Body of pancreas (tissue), 4 donors: ENCODE data around the gene TEX28. TPM values are rescaled to one million over a fixed set of nuclear protein-coding genes. Genes with fewer than 3 reads are reported as not detected.
"Not testable (repeated sequence)": the region's sequence is repeated elsewhere in the genome, so short reads cannot be mapped to it uniquely, and the experiment has no call there.

Experiments
- ATAC-seq: fragments of 150-250 bp; one replicate; pipeline ENCODE4 v1.9.1; 2016
- DNase-seq, 4 donors: peaks; one replicate each; pipeline ENCODE4 v3.0.0-alpha.2; 2019
- H3K27ac ChIP-seq, 4 donors: fragments of 200-600 bp; sonication (generic); 1 replicate in 3 of 4; 2 replicates in 1 of 4; pipeline versions ENCODE4 v1.5.1 to v1.6.1; 2016 to 2019; ENCODE audit warnings: mild to moderate bottlenecking in 1 of 4, mixed read lengths in 1 of 4, moderate library complexity in 1 of 4
- H3K27me3 ChIP-seq, 2 donors: fragments of 200-600 bp; sonication (generic); one replicate each; pipeline ENCODE4 v1.6.0; 2016; ENCODE audit warnings: mild to moderate bottlenecking in 1 of 2
- H3K36me3 ChIP-seq, 2 donors: fragments of 200-600 bp; sonication (generic); replicated peaks in 1 of 2; 2 replicates each; pipeline ENCODE4 v1.5.1; 2016; ENCODE audit warnings: low read depth in 2 of 2; ENCODE audit not compliant: insufficient read depth in 1 of 2
- H3K4me1 ChIP-seq: fragments of 200-600 bp; sonication (generic); one replicate; pipeline ENCODE4 v1.6.0; 2016
- H3K4me3 ChIP-seq, 2 donors: fragments of 200-600 bp; sonication (generic); 1 replicate in 1 of 2; 2 replicates in 1 of 2; pipeline ENCODE4 v1.5.1; 2016 to 2019
- H3K9me3 ChIP-seq, 3 donors: fragments of 200-600 bp; sonication (generic); 1 replicate in 2 of 3; 2 replicates in 1 of 3; pipeline ENCODE4 v1.5.1; 2016
- POLR2A ChIP-seq, 3 donors: fragments of 450-650 bp; IDR thresholded peaks; one replicate each; pipeline ENCODE4 v1.6.1; 2016; ENCODE audit warnings: antibody characterized with exemption in 3 of 3, mild to moderate bottlenecking in 2 of 3
- WGBS, 2 donors: methylation state at CpG; one replicate each; pipeline ENCODE4 v1.1.5; 2017; 5-methylcytosine and 5-hydroxymethylcytosine counted together
- intact Hi-C: fragments of 100-400 bp; cut with DNase I; formaldehyde crosslinking; loops from one replicate; pipeline ENCODE4 v1.15.1; 2023
- total RNA-seq, 2 donors: library from RNA; depleted of rRNA; stranded (reverse); fragments of >200 nt; gene quantifications; one replicate each; pipeline ENCODE4 v1.1.0, GENCODE V29; 2016
- TF ChIP-seq, protein P1 (sequence below), 7 experiments: fragments of 450-650 bp in 4 of 7; fragments of 200-600 bp in 3 of 7; sonication (generic) in 3 of 7; IDR thresholded peaks; one replicate each; pipeline ENCODE4 v1.5.1; 2016 to 2019; ENCODE audit warnings: antibody characterized with exemption in 7 of 7

TEX28 gene
- total RNA-seq, 2 donors from 2014 or later = not detected

DNA sequence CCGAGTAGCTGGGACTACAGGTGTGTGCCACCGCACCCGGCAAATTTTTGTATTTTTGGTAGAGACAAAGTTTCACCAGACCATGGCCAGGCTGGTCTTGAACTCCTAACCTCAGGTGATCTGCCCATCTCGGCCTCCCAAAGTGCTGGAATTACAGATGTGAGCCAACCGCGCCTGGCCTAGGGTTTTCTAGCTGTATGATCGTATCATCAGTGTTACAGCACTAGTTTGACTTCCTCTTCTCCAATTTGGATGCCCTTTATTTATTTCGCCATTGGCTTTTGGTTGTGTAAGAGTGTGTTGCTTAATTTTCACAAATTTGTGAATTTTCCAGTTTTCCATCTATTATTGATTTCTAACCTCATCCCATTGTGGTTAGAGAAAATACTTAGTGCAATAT is 5.9 kb upstream of the TEX28 start:
- DNase-seq (no peak), ATAC-seq (no peak)
- H3K4me1 ChIP-seq = no peaks in the 10 kb centered on the region
- intact Hi-C loops = no loop called here
- no peaks in the 10 kb centered on the region for H3K9me3 ChIP-seq
- no peaks in the 10 kb centered on the region for H3K27me3 ChIP-seq
- no peak overlapping the region for H3K27ac ChIP-seq
- no peaks in the 10 kb centered on the region for H3K36me3 ChIP-seq
- no peak overlapping the region for H3K4me3 ChIP-seq
- TF ChIP-seq, protein P1, sequence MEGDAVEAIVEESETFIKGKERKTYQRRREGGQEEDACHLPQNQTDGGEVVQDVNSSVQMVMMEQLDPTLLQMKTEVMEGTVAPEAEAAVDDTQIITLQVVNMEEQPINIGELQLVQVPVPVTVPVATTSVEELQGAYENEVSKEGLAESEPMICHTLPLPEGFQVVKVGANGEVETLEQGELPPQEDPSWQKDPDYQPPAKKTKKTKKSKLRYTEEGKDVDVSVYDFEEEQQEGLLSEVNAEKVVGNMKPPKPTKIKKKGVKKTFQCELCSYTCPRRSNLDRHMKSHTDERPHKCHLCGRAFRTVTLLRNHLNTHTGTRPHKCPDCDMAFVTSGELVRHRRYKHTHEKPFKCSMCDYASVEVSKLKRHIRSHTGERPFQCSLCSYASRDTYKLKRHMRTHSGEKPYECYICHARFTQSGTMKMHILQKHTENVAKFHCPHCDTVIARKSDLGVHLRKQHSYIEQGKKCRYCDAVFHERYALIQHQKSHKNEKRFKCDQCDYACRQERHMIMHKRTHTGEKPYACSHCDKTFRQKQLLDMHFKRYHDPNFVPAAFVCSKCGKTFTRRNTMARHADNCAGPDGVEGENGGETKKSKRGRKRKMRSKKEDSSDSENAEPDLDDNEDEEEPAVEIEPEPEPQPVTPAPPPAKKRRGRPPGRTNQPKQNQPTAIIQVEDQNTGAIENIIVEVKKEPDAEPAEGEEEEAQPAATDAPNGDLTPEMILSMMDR (IDR thresholded peaks at IDR 0.05) = no peak
- no peak for TF ChIP-seq POLR2A (IDR thresholded peaks at IDR 0.05)
- WGBS, 2 donors = 59 to 94% methylated on average over 2 to 6 of the region's 8 CpGs

DNA sequence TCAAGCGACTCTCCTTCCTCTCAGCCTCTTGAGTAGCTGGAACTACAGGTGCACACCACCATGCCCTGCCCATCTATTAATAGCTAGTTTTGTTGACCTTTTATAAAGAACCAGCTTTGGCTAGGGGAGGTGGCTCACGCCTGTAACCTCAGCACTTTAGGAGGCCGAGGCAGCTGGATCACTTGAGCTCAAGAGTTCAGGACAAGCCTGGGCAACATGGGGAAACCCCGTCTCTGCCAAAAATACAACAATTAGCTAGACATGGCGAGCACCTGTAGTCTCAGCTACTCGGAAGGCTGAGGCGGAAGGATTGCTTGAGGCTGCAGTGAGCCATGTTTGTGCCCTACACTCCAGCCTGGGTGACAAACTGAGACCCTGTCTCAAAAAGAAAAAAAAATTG is 3.4 kb upstream of the TEX28 start:
- ATAC-seq (no peak), DNase-seq (no peak)
- Histone ChIP-seq H3K27ac (no peak overlapping the region), H3K4me1 (no peaks in the 10 kb centered on the region), H3K4me3 (no peak overlapping the region), H3K36me3 (no peaks in the 10 kb centered on the region), H3K27me3 (no peaks in the 10 kb centered on the region), H3K9me3 (no peaks in the 10 kb centered on the region)
- no peak for TF ChIP-seq POLR2A (IDR thresholded peaks at IDR 0.05)
- TF ChIP-seq, protein P1 (IDR thresholded peaks at IDR 0.05) = no peak
- 68 to 100% methylated on average over 1 to 6 of the region's 7 CpGs for WGBS, 2 donors
- intact Hi-C loops = no loop called here

DNA sequence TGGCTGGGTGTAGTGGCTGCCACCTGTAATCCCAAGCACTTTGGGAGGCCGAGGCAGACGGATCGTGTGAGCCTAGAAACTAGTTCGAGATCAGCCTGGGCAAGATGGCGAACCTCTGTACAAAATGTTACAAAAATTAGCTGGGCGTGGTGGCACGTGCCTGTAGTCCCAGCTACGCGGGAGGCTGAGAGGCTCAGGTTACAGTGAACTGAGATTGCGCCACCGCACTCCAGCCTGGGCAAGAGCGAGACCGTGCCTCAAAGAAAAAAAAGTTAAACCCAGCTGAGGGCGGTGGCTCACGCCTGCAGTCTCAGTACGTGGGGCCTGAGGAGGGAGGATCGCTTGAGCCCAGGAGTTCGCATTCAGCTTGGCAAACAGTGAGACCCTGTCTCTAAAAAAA is 1.8 kb upstream of the TEX28 start:
- DNase-seq (no peak), ATAC-seq (no peak)
- no peaks in the 10 kb centered on the region for H3K27me3 ChIP-seq
- intact Hi-C loops = no loop called here
- H3K4me3 ChIP-seq = no peak overlapping the region
- H3K9me3 ChIP-seq = no peaks in the 10 kb centered on the region
- no peak overlapping the region for H3K27ac ChIP-seq
- H3K36me3 ChIP-seq = no peaks in the 10 kb centered on the region
- 84 to 85% methylated on average over 13 to 17 of the region's 18 CpGs for WGBS, 2 donors
- H3K4me1 ChIP-seq = no peaks in the 10 kb centered on the region
- TF ChIP-seq, protein P1 (IDR thresholded peaks at IDR 0.05) = no peak
- no peak for TF ChIP-seq POLR2A (IDR thresholded peaks at IDR 0.05)

DNA sequence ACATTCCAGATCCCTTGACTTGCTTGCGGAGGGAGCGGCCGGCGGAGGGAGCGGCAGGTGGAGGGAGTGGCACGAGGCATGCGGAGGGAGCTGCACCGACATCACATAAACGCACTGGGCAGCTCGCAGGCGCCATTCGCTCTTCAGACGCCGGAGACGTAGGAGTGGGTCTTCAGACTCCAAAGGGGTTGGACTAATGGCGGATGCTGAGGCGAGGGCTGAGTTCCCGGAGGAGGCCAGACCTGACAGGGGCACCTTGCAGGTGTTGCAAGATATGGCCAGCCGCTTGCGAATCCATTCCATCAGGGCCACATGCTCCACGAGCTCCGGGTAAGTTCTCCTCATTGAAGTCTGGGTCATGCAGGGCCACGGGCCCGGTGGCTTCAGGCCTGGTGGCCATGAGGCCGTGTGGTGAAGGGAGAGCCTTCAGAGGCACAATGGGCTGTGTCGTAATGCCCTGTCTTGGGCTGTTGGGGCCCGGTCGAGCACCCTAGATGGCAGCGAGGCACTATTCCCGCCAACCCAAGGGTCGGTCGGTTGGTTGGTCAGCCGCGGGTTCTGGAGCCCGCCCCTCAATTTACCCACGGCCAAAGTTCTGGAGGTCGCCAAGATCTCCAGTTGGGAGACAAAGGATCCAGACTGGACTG is 863 bp upstream of the TEX28 start, which contains the start of gene TKTL1:
TKTL1 (plus strand) TSS at position 132 of the 647 bp plus-strand sequence; CDS start at position 197, 65 bp downstream.
- no peaks in the 10 kb centered on the region for H3K4me1 ChIP-seq
- DNase-seq = no peak
- H3K36me3 ChIP-seq = no peaks in the 10 kb centered on the region
- intact Hi-C loops = no loop called here
- TF ChIP-seq, protein P1 (IDR thresholded peaks at IDR 0.05) = no peak
- no peak for TF ChIP-seq POLR2A (IDR thresholded peaks at IDR 0.05)
- H3K9me3 ChIP-seq = no peaks in the 10 kb centered on the region
- WGBS, 2 donors = 92 to 93% methylated on average over 8 to 29 of the region's 37 CpGs
- no peak for ATAC-seq
- no peak within 1 kb of the TSS for H3K4me3 ChIP-seq
- H3K27me3 ChIP-seq = no peaks in the 10 kb centered on the region
- no peak within 1 kb of the TSS for H3K27ac ChIP-seq

DNA sequence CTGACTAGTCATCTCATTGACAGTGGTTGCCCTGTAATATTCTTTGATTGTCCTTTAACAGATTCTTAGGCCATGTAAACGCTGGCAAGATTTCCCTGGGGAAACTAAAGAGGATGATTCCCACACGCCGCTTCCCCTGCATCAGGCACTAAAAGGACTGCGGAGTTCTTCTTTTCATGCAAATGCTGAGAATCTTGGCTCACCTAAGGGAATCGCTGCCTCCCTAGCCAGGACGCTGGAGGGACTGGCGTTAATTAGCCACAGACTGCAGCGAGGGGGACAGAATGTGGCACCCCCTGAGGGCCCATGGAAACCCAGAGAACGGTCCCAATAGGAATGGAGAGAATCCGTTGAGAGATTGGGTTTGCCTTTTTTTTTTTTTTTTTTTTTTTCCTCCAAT is 8.5 kb downstream of the TEX28 start:
- H3K27ac ChIP-seq, intact Hi-C loops, H3K36me3 ChIP-seq, H3K4me3 ChIP-seq, H3K4me1 ChIP-seq, H3K9me3 ChIP-seq, ATAC-seq, DNase-seq, H3K27me3 ChIP-seq: not testable (repeated sequence)
- WGBS, 2 donors = no CpG with 5 or more reads among the region's 10 CpGs

DNA sequence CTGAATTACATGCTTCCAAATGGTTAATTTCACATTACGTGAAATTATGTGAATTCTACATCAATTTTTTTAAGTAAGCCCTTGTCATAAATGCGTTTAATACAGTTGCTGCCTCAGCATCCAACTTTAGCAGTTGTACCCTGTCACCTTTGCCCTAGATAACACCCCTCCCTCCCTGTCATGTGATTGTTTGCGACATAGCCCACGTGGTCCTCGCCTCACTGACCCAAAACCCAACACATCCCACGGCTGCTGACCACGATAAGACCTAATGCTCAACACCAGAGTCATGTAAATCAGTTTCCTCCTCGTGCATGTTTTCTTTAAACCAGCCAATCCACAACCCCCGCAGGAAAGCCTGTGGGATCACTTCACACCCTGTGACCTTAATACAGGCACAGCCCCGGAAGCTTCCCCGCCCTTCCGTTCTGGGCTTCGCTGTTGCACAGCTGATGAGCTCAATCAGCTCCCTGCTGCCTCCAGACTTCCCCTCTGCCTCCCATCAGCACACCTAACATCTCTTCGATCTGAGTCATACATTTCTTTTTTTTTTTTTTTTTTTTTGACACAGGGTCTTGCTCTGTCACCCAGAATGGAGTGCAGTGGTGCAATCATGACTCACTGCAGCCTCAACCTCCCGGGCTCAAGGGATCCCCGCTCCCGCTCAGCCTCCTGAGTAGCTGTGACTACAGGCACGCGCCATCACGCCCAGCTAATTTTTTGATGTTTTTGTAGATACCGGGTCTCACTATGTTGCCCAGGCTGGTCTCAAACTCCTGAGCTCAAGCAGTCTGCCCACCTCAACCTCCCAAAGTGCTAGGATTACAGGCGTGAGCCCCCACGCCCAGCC is 10.2 kb downstream of the TEX28 start:
- H3K27ac ChIP-seq, intact Hi-C loops, H3K4me3 ChIP-seq, H3K9me3 ChIP-seq, H3K36me3 ChIP-seq, H3K27me3 ChIP-seq, DNase-seq, H3K4me1 ChIP-seq: not testable (repeated sequence)
- WGBS, 2 donors = no CpG with 5 or more reads among the region's 23 CpGs
- ATAC-seq = peak; percentile 52

DNA sequence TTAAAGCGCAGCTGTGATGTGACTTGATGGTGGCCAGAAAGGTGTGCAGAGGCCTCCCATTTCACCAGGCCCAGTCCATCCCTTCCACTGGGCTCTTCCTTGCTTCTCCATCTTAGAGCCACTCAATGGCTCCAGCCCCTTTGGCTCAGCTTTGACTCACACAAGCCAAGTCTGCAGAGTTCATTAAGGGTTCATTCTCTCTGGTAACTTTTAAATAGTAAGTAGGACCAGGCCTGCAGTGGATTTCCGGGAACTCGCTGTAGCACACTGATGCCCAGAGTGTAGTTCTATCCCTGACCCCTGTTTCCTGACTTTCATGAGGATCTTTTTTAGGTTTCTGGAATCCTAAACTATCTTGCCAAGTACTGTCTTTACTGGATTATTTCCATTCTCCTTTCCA is 25.7 kb downstream of the TEX28 start:
- H3K4me3 ChIP-seq, H3K27ac ChIP-seq, DNase-seq, intact Hi-C loops, H3K9me3 ChIP-seq, H3K36me3 ChIP-seq, H3K4me1 ChIP-seq, H3K27me3 ChIP-seq: not testable (repeated sequence)
- ATAC-seq = peak; percentile 21
- WGBS, 2 donors = no CpG with 5 or more reads among the region's 3 CpGs

DNA sequence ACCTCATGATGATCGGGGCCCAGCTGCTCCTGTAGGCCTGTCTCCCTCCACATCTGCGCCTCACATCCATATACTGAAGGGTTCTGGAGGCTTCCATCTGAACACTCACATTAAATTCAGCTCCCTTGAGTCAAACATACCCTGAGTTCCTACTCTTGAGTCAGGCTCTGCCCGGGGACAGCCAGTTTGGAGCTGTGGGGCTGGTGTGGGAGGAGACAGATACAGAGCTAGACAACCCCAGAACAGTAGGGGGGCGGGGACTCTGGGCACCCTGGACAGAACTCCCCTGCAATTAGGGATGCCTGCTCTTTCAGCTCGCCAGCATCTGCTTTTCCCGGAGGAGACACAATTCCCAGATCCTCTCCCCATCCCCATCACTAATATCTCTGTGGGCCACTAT is 31.9 kb downstream of the TEX28 start:
- WGBS, 2 donors = no CpG with 5 or more reads among the region's 6 CpGs
- H3K27me3 ChIP-seq, H3K4me1 ChIP-seq, H3K27ac ChIP-seq, ATAC-seq, H3K36me3 ChIP-seq, H3K9me3 ChIP-seq, DNase-seq, H3K4me3 ChIP-seq, intact Hi-C loops: not testable (repeated sequence)
